ENCODE results near the gene ACSL1.

- TF ChIP-seq, protein P1, sequence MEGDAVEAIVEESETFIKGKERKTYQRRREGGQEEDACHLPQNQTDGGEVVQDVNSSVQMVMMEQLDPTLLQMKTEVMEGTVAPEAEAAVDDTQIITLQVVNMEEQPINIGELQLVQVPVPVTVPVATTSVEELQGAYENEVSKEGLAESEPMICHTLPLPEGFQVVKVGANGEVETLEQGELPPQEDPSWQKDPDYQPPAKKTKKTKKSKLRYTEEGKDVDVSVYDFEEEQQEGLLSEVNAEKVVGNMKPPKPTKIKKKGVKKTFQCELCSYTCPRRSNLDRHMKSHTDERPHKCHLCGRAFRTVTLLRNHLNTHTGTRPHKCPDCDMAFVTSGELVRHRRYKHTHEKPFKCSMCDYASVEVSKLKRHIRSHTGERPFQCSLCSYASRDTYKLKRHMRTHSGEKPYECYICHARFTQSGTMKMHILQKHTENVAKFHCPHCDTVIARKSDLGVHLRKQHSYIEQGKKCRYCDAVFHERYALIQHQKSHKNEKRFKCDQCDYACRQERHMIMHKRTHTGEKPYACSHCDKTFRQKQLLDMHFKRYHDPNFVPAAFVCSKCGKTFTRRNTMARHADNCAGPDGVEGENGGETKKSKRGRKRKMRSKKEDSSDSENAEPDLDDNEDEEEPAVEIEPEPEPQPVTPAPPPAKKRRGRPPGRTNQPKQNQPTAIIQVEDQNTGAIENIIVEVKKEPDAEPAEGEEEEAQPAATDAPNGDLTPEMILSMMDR (IDR thresholded peaks at IDR 0.05): no peak
- no peak for TF ChIP-seq EP300 (IDR thresholded peaks at IDR 0.05)
- no peak for TF ChIP-seq POLR2AphosphoS5 (IDR thresholded peaks at IDR 0.05)
Measured at GRCh38 chr4:184844742-184845141, 19.0 kb upstream of the ACSL1 start.

Measured in esophagus muscularis mucosa (tissue), 4 donors.